ENCODE results near the gene UBAC2.

- no peak for TF ChIP-seq CTCF (conservative IDR thresholded peaks at IDR 0.05; ENCODE audit: low read length)
- no peak for TF ChIP-seq EZH2phosphoT487 (IDR thresholded peaks at IDR 0.05; ENCODE audit: borderline replicate concordance, low read depth, low read length)
Measured at GRCh38 chr13:99255271-99255670, 54.6 kb downstream of the UBAC2 start.

Measured in OCI-LY7 (cell line).